ENCODE measurements around the gene SOBP.
"Not testable (repeated sequence)": the region's sequence is repeated elsewhere in the genome, so short reads cannot be mapped to it uniquely, and the experiment has no call there.

SOBP gene

GRCh38 chr6:107488174-107488874, 1.6 kb upstream of the SOBP start:
- DNase-seq: peak in 3 of 58 donors; percentile 1 to 6 (median 1)

GRCh38 chr6:107488875-107489635, 862 bp upstream of the SOBP start:
- DNase-seq: peak in 39 of 58 donors; percentile 18 to 73 (median 45)

GRCh38 chr6:107490566-107491137, 735 bp downstream of the SOBP start:
- peak in 17 of 58 donors; percentile 20 to 61 (median 41) for DNase-seq

- peak in 39 of 58 donors; percentile 9 to 73 (median 45) for DNase-seq
These were observed 1.3 kb downstream of the SOBP start for GRCh38 chr6:107491138-107491609.

- peak in 36 of 58 donors; percentile 1 to 74 (median 24) for DNase-seq
These were observed 2.1 kb downstream of the SOBP start for GRCh38 chr6:107491760-107492660.

- DNase-seq: peak in 30 of 58 donors; percentile 5 to 56 (median 25)
These were observed 3.5 kb downstream of the SOBP start for GRCh38 chr6:107493158-107494057.

GRCh38 chr6:107495196-107495643, 5.3 kb downstream of the SOBP start:
- peak in 10 of 58 donors; percentile 2 to 35 (median 14) for DNase-seq

GRCh38 chr6:107495971-107496370, 6.1 kb downstream of the SOBP start:
- no peak for DNase-seq

- DNase-seq: no peak
These were observed 7.2 kb downstream of the SOBP start for GRCh38 chr6:107496892-107497684.

GRCh38 chr6:107504270-107505026, 14.5 kb downstream of the SOBP start:
- DNase-seq: no peak

- DNase-seq: no peak
These were observed 16.2 kb downstream of the SOBP start for GRCh38 chr6:107506145-107506544.

GRCh38 chr6:107509506-107509905, 19.6 kb downstream of the SOBP start:
- DNase-seq: no peak

- DNase-seq: no peak
These were observed 20.2 kb downstream of the SOBP start for GRCh38 chr6:107510108-107510507.

GRCh38 chr6:107511511-107511993, 21.6 kb downstream of the SOBP start:
- no peak for DNase-seq

GRCh38 chr6:107513214-107513613, 23.3 kb downstream of the SOBP start:
- no peak for DNase-seq

GRCh38 chr6:107515955-107516354, 26.0 kb downstream of the SOBP start:
- DNase-seq: no peak

- DNase-seq: no peak
These were observed 27.4 kb downstream of the SOBP start for GRCh38 chr6:107517274-107517673.

GRCh38 chr6:107519224-107519623, 29.3 kb downstream of the SOBP start:
- DNase-seq: not testable (repeated sequence)
